ENCODE data around the gene PPM1N.
"Not testable (repeated sequence)": the region's sequence is repeated elsewhere in the genome, so short reads cannot be mapped to it uniquely, and the experiment has no call there.

The PPM1N gene

GRCh38 chr19:45510352-45510751 is 12.1 kb downstream of the PPM1N start:
- not testable (repeated sequence) for DNase-seq

DNA sequence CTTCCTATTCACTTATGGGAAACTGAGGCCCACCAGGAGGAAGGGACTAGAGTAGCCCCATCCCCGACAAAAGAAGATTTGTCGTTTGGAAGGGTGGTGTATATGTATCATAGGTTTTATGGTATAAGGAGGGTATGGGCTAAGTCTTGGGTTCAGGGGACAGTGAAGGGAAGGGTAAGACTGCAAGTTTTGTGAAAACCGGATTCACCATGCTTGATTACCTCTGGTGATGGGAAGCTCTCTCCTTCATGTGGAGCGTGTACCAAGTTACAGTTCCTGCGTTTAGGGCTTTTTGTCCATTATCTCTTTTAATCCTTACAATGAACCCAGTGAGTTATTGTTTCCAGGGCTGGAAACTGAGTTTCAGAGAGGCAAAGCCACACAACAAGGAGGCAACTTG is 12.8 kb downstream of the PPM1N start:
- no peak for DNase-seq

DNA sequence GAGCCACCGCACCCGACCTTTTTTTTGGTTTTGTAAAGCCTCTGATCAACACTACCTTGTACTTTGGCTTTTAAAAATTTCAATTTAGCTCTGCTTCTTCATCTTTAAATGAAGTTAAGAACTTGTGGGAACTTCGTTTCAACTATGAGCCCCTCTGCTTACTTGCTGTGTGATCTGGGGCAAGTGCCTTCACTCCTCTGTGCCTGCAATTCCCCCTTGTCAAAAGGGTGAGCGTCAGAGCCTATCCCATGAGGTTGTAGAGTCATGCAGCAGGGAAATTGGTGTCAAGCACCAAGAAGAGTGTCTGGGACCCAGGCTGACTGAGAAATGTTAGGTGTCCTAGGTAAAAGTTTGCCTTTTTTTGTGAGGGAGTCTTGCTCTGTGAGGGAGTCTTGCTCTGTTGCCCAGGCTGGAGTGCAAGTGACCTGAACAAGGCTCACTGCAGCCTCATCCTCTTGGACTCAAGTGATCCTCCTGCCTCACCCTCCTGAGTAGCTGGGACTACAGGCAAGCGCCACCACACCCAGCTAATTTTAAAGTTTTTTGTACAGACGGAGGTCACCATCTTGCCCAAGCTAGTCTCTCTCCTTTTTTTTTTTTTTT is 14.7 kb downstream of the PPM1N start:
- DNase-seq = no peak

DNA sequence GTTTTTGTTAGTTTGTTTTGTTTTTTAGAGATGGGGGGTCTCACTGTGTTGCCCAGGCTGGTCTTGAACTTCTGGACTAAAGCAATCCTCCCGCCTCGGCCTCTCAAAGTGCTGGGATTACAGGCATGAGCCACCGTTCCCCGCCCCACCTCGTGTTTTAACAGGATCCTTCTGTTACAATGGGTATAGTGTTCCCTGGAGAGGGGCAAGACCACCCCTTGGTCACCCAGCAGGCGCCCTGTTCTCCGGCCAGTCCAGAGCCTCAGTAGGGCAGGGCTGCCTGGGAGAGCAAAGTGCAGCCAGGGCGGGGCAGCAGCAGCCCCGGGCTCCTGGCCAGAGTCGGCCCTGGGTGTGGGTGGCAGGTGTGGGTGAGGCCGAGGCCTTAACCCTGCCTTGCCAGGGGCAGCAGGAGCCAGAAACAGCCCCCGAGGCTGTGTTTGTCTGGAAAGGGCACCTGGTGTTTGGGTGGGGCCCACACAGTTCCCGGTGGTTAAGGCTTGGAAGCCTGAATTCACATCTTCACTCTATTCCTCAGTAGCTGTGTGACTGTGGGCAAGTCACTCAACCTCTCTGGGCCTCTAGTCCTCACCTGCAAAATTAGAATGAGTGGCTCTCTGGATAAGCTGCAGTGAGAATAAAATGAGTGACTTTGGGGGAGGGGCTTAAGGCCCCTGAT is 16.3 kb downstream of the PPM1N start:
- DNase-seq = no peak

- DNase-seq = no peak
These were observed 16.9 kb downstream of the PPM1N start for GRCh38 chr19:45515081-45515624.

DNA sequence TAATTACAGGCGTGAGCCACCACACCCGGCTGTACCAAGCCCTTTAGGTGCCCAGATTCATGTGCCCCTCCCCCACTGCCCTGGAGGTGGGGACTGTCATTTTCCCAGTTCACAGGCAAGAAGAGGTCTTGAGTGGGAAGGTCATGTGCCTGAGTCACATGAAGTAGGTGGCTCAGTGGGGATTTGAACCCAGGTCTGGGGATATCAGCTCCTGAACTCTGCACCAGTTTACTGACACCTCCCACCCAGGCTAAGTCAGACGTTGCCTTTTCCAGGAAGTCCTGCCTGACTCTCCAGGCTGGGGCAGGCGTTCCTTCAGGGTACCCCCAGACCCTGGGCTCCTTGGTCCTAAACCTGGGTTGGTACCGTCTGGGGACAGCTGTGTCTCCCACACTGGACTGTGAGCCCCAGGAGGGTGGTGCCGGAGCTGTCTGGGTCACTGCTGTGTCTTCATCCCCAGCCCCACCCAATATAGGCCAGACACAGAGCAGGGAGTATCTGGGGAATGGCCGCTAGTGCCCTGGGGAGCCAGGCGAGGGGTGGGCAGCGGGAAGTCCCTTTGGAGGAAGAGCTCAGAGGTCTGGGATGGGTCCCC is 17.7 kb downstream of the PPM1N start:
- no peak for DNase-seq

- DNase-seq = no peak
These were observed 19.0 kb downstream of the PPM1N start for GRCh38 chr19:45517238-45517637.

DNA sequence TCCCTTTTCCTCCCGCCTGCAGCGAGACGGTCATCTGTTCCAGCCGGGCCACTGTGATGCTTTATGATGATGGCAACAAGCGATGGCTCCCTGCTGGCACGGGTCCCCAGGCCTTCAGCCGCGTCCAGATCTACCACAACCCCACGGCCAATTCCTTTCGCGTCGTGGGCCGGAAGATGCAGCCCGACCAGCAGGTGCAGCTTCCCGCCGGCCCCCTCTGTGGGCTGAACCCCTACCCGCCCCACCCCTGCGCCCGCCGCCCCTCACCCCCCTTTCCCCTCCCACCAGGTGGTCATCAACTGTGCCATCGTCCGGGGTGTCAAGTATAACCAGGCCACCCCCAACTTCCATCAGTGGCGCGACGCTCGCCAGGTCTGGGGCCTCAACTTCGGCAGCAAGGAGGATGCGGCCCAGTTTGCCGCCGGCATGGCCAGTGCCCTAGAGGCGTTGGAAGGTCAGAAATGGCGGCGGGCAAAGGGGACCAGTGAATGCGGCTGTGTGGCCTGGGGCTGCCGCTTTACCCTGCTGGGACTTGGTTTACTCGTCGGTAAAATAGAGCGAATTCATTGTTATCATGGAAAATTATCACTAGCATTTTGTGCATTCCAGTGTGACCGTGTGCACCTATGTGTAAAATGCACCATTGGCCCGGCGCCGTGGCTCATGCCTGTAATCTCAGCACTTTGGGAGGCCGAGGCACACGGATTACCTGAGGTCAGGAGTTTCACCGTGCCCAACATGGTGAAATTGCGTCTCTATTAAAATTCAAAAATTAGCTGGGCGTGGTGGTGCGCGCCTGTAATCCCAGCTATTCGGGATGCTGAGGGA is 19.6 kb downstream of the PPM1N start:
- no peak for DNase-seq

- no peak for DNase-seq
These were observed 20.2 kb downstream of the PPM1N start for GRCh38 chr19:45518469-45518826.

DNA sequence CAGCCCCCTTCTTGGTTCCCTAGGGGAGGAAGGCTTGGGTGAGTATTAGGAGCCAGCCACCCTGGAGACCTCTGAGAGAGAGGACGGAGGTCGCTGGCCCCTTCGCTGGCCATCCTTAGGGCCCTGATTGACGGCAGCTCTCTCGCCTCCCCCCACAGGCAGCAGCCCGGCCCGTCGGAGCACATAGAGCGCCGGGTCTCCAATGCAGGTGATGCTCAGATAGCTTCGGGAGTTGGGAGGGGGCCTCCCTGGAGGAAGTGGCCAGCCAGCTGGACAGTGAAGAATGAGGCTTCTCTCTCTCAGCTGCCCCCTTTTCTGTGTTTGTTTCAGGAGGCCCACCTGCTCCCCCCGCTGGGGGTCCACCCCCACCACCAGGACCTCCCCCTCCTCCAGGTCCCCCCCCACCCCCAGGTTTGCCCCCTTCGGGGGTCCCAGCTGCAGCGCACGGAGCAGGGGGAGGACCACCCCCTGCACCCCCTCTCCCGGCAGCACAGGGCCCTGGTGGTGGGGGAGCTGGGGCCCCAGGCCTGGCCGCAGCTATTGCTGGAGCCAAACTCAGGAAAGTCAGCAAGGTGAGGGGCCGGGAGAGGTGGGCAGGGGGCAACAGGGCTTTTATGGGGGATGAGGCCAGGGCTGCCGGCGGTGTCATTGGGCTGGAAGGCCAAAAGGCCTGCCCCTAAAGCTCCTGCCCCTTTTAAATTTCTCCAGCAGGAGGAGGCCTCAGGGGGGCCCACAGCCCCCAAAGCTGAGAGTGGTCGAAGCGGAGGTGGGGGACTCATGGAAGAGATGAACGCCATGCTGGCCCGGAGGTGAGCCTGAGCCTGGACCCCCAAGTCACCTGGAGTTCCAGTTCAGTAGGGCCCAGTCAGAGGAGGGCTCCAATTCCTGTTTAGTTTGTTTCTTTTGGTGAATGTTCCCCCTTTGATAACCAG is 24.0 kb downstream of the PPM1N start:
- DNase-seq = no peak

DNA sequence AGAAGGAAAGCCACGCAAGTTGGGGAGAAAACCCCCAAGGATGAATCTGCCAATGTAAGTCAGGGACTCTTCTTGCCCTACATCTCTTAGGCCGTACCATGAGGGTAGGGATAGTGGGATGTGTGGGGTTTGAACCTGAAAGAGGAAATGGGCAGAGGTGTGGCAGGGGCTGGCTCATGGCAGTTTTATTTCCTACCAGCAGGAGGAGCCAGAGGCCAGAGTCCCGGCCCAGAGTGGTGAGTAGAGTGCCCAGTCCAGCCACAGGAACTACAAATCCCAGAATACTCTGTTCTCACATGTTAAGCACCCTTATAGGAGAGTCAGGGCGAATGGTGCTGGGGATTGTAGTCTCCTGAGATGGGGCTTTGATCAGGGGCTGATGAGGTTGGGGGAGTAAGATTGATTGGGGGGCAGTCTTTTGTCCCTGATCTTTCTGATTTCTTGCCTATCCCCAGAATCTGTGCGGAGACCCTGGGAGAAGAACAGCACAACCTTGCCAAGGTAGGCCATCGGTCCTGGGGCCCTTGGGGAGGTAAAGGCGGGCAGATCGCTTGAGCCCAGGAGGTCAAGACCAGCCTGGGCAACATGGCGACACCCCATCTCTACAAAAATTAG is 25.5 kb downstream of the PPM1N start:
- DNase-seq = peak; percentile 69

GRCh38 chr19:45524575-45525129 is 26.4 kb downstream of the PPM1N start:
- no peak for DNase-seq

- no peak for DNase-seq
These were observed 27.9 kb downstream of the PPM1N start for GRCh38 chr19:45526143-45526542.

DNA sequence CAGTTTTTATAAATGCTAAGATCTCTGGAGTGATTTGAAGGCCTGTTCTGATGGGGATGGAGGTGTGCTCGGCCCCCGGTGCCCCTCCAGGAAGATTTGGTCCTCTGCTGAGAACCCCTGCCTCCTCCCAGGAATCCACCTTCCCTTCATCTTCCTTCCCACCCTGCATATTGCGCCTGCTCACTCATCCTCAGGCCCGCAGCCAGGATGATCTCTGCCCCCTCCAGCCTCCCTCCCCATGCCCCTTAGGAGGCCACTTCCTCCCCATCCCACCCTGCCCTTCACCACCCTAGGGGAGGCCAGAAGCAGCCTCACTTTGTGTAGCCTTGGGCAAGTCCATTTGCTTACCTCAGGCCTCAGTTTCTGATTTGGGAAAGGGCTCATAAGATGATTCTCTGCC is 28.7 kb downstream of the PPM1N start:
- DNase-seq = no peak

DNA sequence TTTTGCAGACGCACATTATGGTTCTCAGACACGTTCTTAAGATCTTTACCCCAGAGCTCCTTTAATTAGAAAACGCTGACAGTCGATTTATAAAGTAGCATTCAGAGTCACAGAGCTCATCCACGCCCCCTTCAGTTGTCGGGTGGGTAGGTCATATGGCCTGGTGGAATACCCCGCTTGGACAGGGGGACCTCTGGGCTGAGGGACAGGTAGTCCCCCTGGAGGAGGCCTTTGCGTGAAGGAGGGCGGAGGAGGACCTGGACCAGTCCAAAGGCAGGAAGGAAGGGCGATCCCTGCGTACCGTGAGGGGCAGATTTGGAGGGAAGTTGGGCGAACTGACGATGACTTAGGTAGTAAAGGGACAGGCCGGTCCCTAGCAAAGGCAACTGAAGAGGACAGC is 29.5 kb downstream of the PPM1N start:
- DNase-seq = no peak

DNA sequence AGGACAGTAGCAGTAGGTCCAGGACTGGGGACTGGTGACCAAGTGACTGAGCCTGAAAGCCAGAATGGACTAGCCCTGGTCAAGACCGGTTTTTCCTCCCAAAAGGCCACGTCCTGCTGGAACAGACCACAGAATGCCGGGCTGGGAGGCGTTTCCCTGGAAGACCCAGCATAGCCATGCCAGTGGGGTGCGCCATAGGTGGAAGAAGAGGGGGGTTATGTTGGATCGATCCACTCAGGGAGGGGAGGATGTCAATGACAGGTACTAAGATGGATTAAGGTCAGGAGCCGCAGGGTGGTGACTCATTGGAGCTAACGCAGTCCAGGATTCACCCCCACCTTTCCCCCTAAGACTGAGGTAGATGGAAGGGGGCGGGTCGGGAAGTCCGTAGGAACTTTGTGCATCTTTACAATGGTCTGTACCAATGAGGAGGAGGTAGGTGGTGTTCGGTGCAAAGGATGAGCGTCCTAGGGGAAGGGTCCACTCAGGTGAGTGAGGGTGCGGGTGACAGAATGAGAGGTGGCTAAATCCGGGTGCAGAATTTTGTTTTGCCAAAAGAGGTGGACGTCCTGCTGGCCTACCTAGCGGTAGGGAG is 30.0 kb downstream of the PPM1N start:
- no peak for DNase-seq

GRCh38 chr19:45528744-45529419 is 30.6 kb downstream of the PPM1N start:
- DNase-seq = no peak

DNA sequence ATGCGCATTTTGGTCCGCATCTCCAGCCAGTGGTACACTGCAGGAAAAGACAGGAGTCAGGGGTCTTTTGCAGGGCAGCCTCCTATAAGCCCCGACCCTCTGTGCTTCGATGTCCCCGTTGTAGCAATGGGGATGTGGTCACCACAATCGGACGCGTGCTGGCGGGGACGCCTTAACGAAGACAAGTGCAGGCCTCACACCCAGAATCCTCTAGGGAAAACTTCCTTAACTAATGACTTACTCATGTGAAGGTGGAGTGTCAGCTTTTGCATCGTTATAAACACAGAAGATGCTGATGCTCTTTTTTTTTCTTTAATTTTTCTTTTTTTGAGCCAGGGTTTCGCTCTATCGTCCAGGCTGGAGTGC is 31.2 kb downstream of the PPM1N start:
- no peak for DNase-seq

DNA sequence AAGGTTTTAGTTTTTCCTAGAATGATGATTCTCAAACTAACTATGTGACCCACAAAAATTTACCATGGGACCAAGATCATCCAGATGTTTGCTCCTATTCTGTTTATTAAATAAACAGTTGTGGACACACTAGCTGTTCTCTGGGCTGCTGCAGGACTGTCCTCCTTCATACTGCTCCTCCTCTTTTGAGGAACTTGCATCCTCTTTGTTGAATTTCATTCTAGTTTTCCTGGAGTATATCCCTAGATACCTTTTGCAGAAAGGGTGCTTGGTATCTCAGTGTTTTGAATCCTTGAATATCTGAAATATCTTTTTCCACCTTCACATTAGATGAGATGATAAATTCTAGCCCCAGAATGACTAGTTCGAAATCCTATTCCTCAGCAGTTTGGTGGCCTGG is 33.1 kb downstream of the PPM1N start:
- DNase-seq = no peak

DNA sequence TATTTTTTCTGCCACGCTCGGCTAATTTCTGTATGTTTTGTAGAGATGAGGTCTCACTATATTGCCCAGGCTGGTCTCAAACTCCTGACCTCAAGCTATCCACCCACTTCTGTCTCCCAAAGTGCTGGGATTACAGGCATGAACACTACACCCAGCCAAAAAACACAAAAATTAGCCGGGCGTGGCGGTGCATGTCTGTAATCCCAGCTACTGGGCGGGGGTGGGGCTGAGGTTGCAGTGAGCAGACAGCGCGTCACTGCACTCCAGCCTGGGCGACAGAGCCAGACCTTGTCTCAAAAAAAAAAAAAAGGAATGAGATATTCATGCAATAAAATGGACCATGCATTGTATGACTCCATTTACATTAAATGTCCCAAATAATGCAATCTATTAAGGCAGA is 41.2 kb downstream of the PPM1N start:
- no peak for DNase-seq

DNA sequence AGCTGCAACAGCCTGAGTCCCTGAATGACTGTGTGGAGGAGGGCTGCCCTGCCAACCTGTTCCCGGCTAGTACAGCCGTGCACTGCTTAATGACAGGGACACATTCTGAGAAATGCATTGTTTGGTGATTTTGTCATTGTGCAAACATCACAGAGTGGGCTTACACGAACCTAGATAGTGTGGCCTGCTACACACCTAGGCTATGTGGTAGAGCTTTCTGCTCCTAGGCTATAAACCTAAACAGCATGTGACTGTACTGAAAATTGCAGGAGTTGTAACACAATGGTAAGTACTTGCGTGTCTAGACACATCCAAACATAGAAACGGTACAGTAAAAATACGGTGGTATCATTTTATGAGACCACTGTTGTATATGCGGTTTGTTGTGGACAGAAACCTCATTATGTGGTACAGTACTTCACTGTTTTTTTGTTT is 44.0 kb downstream of the PPM1N start:
- DNase-seq = no peak
